Thyroid gland (tissue), 4 donors: ENCODE measurements around the gene KRT85. TPM values are rescaled to one million over a fixed set of nuclear protein-coding genes. Genes with fewer than 3 reads are reported as not detected.

Experiments used
- DNase-seq, 2 donors: peaks; one replicate each; pipeline ENCODE4 v3.0.0-alpha.2; 2019
- H3K27ac ChIP-seq, 3 donors: fragments of 200-600 bp; sonication (generic); 1 replicate in 2 of 3; 2 replicates in 1 of 3; pipeline ENCODE4 v1.5.1; 2016 to 2019; ENCODE audit warnings: mild to moderate bottlenecking in 1 of 3, moderate library complexity in 1 of 3
- H3K27me3 ChIP-seq: fragments of 200-600 bp; sonication (generic); one replicate; pipeline ENCODE4 v1.5.1; 2019
- H3K36me3 ChIP-seq, 2 donors: fragments of 200-600 bp; sonication (generic); one replicate each; pipeline ENCODE4 v1.5.1; 2016 to 2019
- H3K4me1 ChIP-seq, 2 donors: fragments of 200-600 bp; sonication (generic); one replicate each; pipeline ENCODE4 v1.5.1; 2017 to 2019
- H3K4me3 ChIP-seq, 3 donors: fragments of 200-600 bp; sonication (generic); replicated peaks in 1 of 3; 1 replicate in 2 of 3; 2 replicates in 1 of 3; pipeline ENCODE4 v1.5.1; 2016; ENCODE audit warnings: mild to moderate bottlenecking in 1 of 3
- H3K9me3 ChIP-seq: fragments of 200-600 bp; sonication (generic); one replicate; pipeline ENCODE4 v1.5.1; 2017
- POLR2A ChIP-seq, 2 donors: fragments of 450-650 bp; IDR thresholded peaks; one replicate each; pipeline ENCODE4 v1.6.1; 2017; ENCODE audit warnings: antibody characterized with exemption in 2 of 2, mild to moderate bottlenecking in 2 of 2, moderate library complexity in 1 of 2
- WGBS, 2 donors: methylation state at CpG; one replicate each; pipeline ENCODE4 v1.1.5; 2017; 5-methylcytosine and 5-hydroxymethylcytosine counted together
- intact Hi-C: fragments of 100-400 bp; cut with DNase I; formaldehyde crosslinking; loops from one replicate; pipeline ENCODE4 v1.15.1; 2023
- total RNA-seq, 4 donors: library from RNA; depleted of rRNA; stranded (reverse); fragments of >200 nt; gene quantifications; one replicate each; pipeline ENCODE4 v1.2.3, GENCODE V29; 2016
- TF ChIP-seq, protein P1 (sequence below), 6 experiments: fragments of 200-600 bp in 3 of 6; fragments of 450-650 bp in 3 of 6; sonication (generic) in 3 of 6; IDR thresholded peaks; one replicate each; pipeline ENCODE4 v1.5.1; 2016 to 2019; ENCODE audit warnings: antibody characterized with exemption in 6 of 6, mild to moderate bottlenecking in 2 of 6, inconsistent platforms in 1 of 6, moderate library complexity in 1 of 6

The KRT85 gene
- total RNA-seq, 4 donors from 2014 or later: not detected

DNA sequence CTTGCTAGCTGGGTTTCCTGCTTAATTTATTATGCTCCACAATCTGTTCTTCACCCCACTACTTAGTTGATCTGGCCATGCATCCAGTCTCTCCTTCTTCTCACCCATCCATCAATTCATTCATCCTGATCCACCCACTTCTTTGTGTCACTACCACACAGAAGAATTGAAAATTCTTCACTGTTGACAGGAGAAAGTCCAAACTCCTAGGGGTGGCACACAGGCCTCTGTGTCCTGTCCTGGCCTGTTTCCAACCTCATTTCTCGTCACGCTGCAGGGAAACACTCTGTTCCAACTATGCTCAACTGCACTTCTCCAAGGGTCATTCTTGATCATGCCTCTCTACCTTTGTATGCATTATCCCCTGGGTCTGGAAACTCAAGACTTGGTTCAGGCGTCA lies 35.4 kb downstream of the KRT85 start:
- no peaks in the 10 kb centered on the region for H3K36me3 ChIP-seq
- H3K4me3 ChIP-seq: no peak overlapping the region
- peak overlapping the region in 2 of 3 donors; percentile 33 to 63 for H3K27ac ChIP-seq
- H3K27me3 ChIP-seq: no peaks in the 10 kb centered on the region
- H3K9me3 ChIP-seq: no peaks in the 10 kb centered on the region
- peaks cover 6 to 30% of the 10 kb centered on the region in 2 donors for H3K4me1 ChIP-seq
- TF ChIP-seq, protein P1, sequence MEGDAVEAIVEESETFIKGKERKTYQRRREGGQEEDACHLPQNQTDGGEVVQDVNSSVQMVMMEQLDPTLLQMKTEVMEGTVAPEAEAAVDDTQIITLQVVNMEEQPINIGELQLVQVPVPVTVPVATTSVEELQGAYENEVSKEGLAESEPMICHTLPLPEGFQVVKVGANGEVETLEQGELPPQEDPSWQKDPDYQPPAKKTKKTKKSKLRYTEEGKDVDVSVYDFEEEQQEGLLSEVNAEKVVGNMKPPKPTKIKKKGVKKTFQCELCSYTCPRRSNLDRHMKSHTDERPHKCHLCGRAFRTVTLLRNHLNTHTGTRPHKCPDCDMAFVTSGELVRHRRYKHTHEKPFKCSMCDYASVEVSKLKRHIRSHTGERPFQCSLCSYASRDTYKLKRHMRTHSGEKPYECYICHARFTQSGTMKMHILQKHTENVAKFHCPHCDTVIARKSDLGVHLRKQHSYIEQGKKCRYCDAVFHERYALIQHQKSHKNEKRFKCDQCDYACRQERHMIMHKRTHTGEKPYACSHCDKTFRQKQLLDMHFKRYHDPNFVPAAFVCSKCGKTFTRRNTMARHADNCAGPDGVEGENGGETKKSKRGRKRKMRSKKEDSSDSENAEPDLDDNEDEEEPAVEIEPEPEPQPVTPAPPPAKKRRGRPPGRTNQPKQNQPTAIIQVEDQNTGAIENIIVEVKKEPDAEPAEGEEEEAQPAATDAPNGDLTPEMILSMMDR (IDR thresholded peaks at IDR 0.05): no peak
- no peak for TF ChIP-seq POLR2A (IDR thresholded peaks at IDR 0.05)
- intact Hi-C loops: no loop called here
- WGBS, 2 donors: 35 to 36% methylated on average over 3 of the region's 3 CpGs
- DNase-seq: peak; percentile 72 to 80

DNA sequence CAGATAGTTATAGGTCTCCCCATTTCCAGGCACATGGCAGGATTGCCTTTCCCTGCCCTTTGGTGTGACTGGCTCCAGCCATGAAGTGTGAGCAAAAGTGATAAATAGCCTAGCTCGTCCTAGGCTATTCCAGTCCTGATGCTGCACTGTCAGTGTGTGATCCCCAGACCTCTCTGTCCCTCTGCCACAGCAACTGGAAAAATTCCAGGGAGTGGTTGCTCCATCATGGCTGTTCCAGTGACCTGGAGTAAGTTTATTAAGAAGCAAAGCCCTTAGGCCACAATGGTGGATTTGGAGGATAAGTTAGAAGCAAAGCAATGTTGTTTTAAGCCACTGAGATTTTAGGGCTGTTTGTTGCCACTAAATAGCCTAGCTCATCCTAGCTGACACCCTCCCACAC lies 36.2 kb downstream of the KRT85 start:
- Histone ChIP-seq H3K4me1 (peaks cover 6 to 30% of the 10 kb centered on the region in 2 donors), H3K27me3 (no peaks in the 10 kb centered on the region), H3K4me3 (no peak overlapping the region), H3K27ac (no peak overlapping the region), H3K36me3 (no peaks in the 10 kb centered on the region), H3K9me3 (no peaks in the 10 kb centered on the region)
- no peak for TF ChIP-seq POLR2A (IDR thresholded peaks at IDR 0.05)
- TF ChIP-seq, protein P1 (IDR thresholded peaks at IDR 0.05): no peak
- DNase-seq: no peak
- 89 to 94% methylated on average over 1 of the region's 1 CpG for WGBS, 2 donors
- intact Hi-C loops: no loop called here

DNA sequence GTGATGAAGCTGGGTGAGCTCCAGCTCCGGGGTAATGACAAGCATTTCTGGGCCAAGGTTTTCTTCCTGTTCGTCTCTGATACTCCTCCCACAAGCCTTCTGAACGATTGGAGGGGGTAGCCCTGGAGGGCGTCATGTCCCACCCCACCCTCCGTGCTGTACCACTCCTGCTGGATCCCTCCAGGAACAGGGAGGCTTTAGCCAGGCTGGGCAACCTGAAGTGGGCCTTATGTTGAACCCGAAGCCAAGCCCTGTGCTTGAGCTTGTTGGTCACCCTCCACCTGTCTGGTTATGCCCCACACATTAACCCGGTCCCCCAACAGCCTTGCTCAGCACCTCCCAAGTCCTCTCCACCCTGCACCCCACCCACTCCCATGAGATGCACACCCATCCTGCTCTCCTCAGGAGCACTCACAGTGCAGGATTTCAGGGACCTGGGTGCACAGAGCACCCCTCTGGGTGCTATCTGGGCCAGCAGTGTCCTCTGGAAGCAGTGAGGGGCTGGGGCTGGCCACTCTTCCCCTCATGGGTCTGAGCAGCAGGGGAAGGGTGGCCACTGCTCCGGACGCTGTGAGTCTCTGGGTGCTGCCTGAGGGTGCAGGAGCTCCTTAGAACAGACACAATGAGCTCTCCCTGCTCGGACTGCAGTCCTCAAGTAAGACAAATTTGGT lies 39.3 kb downstream of the KRT85 start:
- Histone ChIP-seq H3K27ac (no peak overlapping the region), H3K4me3 (no peak overlapping the region), H3K4me1 (peaks cover 6 to 30% of the 10 kb centered on the region in 2 donors), H3K27me3 (no peaks in the 10 kb centered on the region), H3K36me3 (no peaks in the 10 kb centered on the region), H3K9me3 (no peaks in the 10 kb centered on the region)
- intact Hi-C loops: loop anchor here (5.0 kb wide), 1 partner anchor 171 kb away; no protein-coding TSS in a partner anchor
- DNase-seq: no peak
- TF ChIP-seq, protein P1 (IDR thresholded peaks at IDR 0.05): no peak
- no peak for TF ChIP-seq POLR2A (IDR thresholded peaks at IDR 0.05)
- 48 to 77% methylated on average over 6 to 10 of the region's 10 CpGs for WGBS, 2 donors

DNA sequence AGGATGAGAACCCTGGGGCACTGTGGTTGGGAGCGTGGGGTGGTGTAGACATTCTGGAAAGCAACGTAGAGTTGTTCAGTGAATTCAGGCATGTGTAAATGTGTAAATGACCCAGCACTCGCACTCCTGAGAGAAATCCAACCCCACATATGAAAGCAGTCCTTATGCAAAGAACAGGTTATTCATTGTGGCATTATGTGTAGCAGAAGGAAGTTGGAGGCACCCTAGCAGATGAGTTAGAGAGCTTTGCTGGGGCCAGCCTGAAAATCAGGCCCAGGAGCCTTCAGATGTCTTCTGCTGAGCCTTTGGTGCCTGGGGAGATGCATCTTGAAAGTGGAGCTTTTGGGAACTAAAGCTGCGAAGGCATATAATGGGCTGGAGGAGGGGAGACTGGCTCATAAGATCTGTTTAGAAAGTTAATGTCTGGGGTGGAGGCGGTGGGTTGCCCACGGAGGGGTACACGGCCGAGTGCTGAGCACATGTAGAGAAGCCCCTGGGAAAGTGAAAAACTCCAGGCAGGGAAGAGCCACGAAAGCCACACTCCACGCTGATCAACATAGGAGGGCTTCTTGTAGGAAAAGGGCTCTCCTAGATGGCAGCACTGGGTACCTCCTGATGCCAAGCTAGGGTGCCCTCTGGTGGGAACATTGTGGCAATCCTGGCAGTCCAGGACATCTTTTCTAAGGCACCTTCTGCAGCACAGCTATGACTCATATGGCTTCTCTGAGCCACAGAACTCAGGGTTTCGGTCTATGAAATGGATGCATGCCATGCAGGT lies 40.0 kb downstream of the KRT85 start:
- no peak overlapping the region for H3K27ac ChIP-seq
- WGBS, 2 donors: 52 to 55% methylated on average over 11 of the region's 11 CpGs

More for the DNA sequence above, 40.0 kb downstream of the KRT85 start:
- Histone ChIP-seq H3K4me1 (peaks cover 3 to 22% of the 10 kb centered on the region in 2 donors), H3K36me3 (no peaks in the 10 kb centered on the region), H3K27me3 (no peaks in the 10 kb centered on the region), H3K4me3 (no peak overlapping the region), H3K9me3 (no peaks in the 10 kb centered on the region)
- intact Hi-C loops: loop anchor here (5.0 kb wide), 1 partner anchor 170 kb away; no protein-coding TSS in a partner anchor
- DNase-seq: peak; percentile 85 to 86
- TF ChIP-seq POLR2A (IDR thresholded peaks at IDR 0.05): no peak
- TF ChIP-seq, protein P1 (IDR thresholded peaks at IDR 0.05): peak; percentile 25 to 94 (median 86)
